Smooth muscle cell (in vitro differentiated cells): ENCODE data around the gene NT5M. TPM values are rescaled to one million over a fixed set of nuclear protein-coding genes. Genes with fewer than 3 reads are reported as not detected.

ENCODE experiments used
- DNase-seq: peaks from one replicate; lab custom pipeline; 2025; ENCODE audit not compliant: unreplicated experiment; lab: John Stamatoyannopoulos, UW
- H2AFZ ChIP-seq: fragments of 200-600 bp; sonication (generic); 2 replicates; pipeline ENCODE4 v1.6.0; 2016; ENCODE audit warnings: antibody characterized with exemption, low read depth, mild to moderate bottlenecking
- H3F3A ChIP-seq: fragments of 200-600 bp; sonication (generic); 2 replicates; pipeline ENCODE4 v1.6.0; 2017; ENCODE audit warnings: antibody characterized with exemption, low read depth
- H3K27ac ChIP-seq: fragments of 200-600 bp; sonication (generic); 2 replicates; pipeline ENCODE4 v1.5.1; 2016; ENCODE audit warnings: low read depth, mild to moderate bottlenecking
- H3K27me3 ChIP-seq: fragments of 200-600 bp; sonication (generic); 2 replicates; pipeline ENCODE4 v1.6.1; 2016; ENCODE audit warnings: low read depth, mild to moderate bottlenecking
- H3K36me3 ChIP-seq: fragments of 200-600 bp; sonication (generic); 2 replicates; pipeline ENCODE4 v1.5.1; 2016; ENCODE audit warnings: low read depth
- H3K4me1 ChIP-seq: fragments of 200-600 bp; sonication (generic); 2 replicates; pipeline ENCODE4 v1.5.1; 2016; ENCODE audit warnings: low read depth
- H3K4me2 ChIP-seq: fragments of 200-600 bp; sonication (generic); 2 replicates; pipeline ENCODE4 v1.6.0; 2016; ENCODE audit warnings: mild to moderate bottlenecking
- H3K4me3 ChIP-seq: fragments of 200-600 bp; sonication (generic); 2 replicates; pipeline ENCODE4 v1.5.1; 2016; ENCODE audit warnings: mild to moderate bottlenecking
- H3K79me2 ChIP-seq: fragments of 200-600 bp; sonication (generic); 2 replicates; pipeline ENCODE4 v1.6.0; 2016; ENCODE audit warnings: low read depth, mild to moderate bottlenecking
- H3K9ac ChIP-seq: fragments of 200-600 bp; sonication (generic); 2 replicates; pipeline ENCODE4 v1.6.0; 2016; ENCODE audit warnings: low read depth
- H3K9me3 ChIP-seq: fragments of 200-600 bp; sonication (generic); replicated peaks from 2 replicates; pipeline ENCODE4 v1.5.1; 2016; ENCODE audit warnings: low read depth
- H4K20me1 ChIP-seq: fragments of 200-600 bp; sonication (generic); 2 replicates; pipeline ENCODE4 v1.6.0; 2016; ENCODE audit warnings: low read depth
- CTCF ChIP-seq: fragments of 200-600 bp; sonication (generic); IDR thresholded peaks from 2 replicates; pipeline ENCODE4 v1.5.1; 2017; ENCODE audit warnings: borderline replicate concordance, mild to moderate bottlenecking, antibody characterized with exemption; ENCODE audit not compliant: insufficient read depth, poor library complexity, severe bottlenecking
- WGBS: methylation state at CpG from one replicate; pipeline ENCODE4 v1.1.7; 2016; ENCODE audit warnings: low lambda C conversion rate; 5-methylcytosine and 5-hydroxymethylcytosine counted together
- polyA plus RNA-seq: library from polyadenylated mRNA; unstranded; fragments of >200 nt; fragmentation: Nextera tagmentation; extraction: Ambion mirVana; gene quantifications from 2 replicates; pipeline ENCODE4 v1.2.1, GENCODE V29; 2016
- total RNA-seq: library from RNA; depleted of rRNA; stranded (reverse); fragments of >200 nt; gene quantifications from 2 replicates; pipeline ENCODE4 v1.2.3, GENCODE V29; 2014

The NT5M gene
- total and polyA plus RNA-seq, 2 experiments from 2014 or later, result 2.5 to 6.1 TPM

DNA sequence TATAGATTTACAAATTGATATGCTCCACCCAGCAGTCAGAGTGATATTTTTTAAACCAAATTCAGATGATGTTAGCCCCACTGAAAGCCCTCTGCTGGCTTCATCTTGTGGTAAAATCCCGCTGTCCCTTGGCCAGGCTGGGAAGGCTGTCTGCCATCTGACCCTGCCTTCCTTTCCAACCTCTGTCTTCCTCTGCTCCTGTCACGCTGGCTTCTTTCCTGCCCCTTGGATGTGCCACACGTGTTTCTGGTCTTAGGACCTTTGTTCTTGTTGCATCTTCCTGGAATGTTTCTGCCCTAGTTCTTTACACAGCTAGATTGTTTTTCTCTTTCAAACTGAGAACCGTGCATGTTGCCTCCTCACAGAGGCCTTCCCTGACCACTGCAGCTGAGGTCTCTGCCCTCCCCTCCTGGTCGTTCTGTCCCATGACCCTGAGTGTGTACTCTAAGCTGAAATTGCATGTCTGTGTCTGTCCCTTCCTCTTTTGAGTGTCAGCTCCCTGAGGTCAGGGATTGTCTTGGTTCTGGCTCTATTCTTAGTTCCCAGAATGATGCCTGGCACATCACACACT lies 11.4 kb downstream of the NT5M start:
- Histone ChIP-seq H3K36me3 (no peaks in the 10 kb centered on the region), H3K79me2 (no peaks in the 10 kb centered on the region), H4K20me1 (no peaks in the 10 kb centered on the region), H3F3A (no peaks in the 10 kb centered on the region), H3K4me2 (no peak overlapping the region), H3K9ac (no peak overlapping the region), H3K4me1 (no peaks in the 10 kb centered on the region), H3K9me3 (no peaks in the 10 kb centered on the region), H2AFZ (no peak overlapping the region), H3K27ac (no peak overlapping the region), H3K4me3 (no peak overlapping the region), H3K27me3 (no peaks in the 10 kb centered on the region)
- 86% methylated on average over 5 of the region's 5 CpGs for WGBS
- TF ChIP-seq CTCF, result no peak
- DNase-seq, result no peak

GRCh38 chr17:17315142-17315821 lies 12.1 kb downstream of the NT5M start:
- no peak for DNase-seq
- TF ChIP-seq CTCF, result no peak
- H4K20me1 ChIP-seq, result no peaks in the 10 kb centered on the region
- H3K27ac ChIP-seq, result no peak overlapping the region
- H3K36me3 ChIP-seq, result no peaks in the 10 kb centered on the region
- no peak overlapping the region for H3K9ac ChIP-seq
- no peak overlapping the region for H3K4me3 ChIP-seq
- no peak overlapping the region for H2AFZ ChIP-seq
- no peaks in the 10 kb centered on the region for H3K27me3 ChIP-seq
- H3K9me3 ChIP-seq, result no peaks in the 10 kb centered on the region
- H3K4me2 ChIP-seq, result no peak overlapping the region
- H3K79me2 ChIP-seq, result no peaks in the 10 kb centered on the region
- H3K4me1 ChIP-seq, result no peaks in the 10 kb centered on the region
- WGBS, result 94% methylated on average over 6 of the region's 6 CpGs
- no peaks in the 10 kb centered on the region for H3F3A ChIP-seq

DNA sequence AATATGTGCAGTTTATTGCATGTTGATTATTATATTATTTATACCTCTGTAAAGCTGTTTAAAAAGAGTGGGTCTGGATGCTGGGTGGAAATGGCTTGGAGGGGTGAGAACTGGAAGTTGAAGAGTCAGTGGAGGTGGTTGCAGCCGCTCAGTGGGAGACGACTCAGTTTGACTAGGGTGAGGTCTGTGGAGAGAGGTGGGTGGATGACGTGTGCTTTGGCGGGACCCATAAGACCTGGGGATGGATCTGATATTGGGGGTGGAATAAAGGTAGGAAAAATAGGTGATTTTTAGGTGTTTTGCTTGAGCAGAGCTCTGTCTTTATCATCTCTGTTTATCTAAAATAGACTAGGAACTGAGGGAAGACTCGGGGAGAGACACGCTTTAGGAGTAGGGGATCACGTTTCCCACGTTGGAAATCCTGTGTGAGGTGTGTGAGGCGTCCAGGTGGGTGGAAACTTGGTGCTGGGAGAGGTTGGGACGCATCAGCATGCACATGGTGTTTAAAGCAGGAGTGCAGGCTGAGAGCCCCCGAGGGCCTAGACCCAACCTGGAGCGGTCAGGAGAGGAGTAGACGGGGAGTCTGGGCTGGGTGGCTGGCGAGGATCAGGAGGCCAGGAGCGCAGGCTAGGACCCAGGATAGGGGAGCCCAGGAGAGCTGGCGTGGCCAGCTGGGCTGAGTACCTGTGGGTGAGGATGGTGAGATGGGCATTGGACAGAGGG lies 17.2 kb downstream of the NT5M start:
- Histone ChIP-seq H3F3A (no peaks in the 10 kb centered on the region), H4K20me1 (no peaks in the 10 kb centered on the region), H3K9me3 (no peaks in the 10 kb centered on the region), H3K4me3 (no peak overlapping the region), H3K4me1 (no peaks in the 10 kb centered on the region), H3K9ac (no peak overlapping the region), H3K27ac (no peak overlapping the region), H3K36me3 (no peaks in the 10 kb centered on the region), H3K79me2 (no peaks in the 10 kb centered on the region), H3K27me3 (no peaks in the 10 kb centered on the region), H3K4me2 (no peak overlapping the region), H2AFZ (no peak overlapping the region)
- no peak for TF ChIP-seq CTCF
- WGBS, result 94% methylated on average over 16 of the region's 16 CpGs
- no peak for DNase-seq

DNA sequence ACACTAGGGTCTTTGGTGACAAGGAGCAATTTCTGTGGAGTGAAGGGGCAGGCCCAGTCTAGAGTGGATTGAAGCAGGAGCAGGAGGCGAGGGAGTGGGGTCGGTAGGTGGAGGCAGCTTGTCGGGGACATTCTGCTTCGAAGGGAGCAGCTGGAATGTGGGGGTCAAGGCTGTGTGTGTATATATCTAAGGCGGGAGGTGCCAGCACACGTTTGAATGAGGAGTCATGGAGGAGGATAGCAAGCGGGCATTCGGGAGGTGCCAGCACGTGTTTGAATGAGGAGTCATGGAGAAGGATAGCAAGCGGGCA lies 17.7 kb downstream of the NT5M start:
- no peak for DNase-seq
- Histone ChIP-seq H3F3A (no peaks in the 10 kb centered on the region), H2AFZ (no peak overlapping the region), H3K9ac (no peak overlapping the region), H3K27ac (no peak overlapping the region), H3K4me2 (no peak overlapping the region), H3K36me3 (no peaks in the 10 kb centered on the region), H3K79me2 (no peaks in the 10 kb centered on the region), H3K4me3 (no peak overlapping the region), H3K4me1 (no peaks in the 10 kb centered on the region), H3K9me3 (no peaks in the 10 kb centered on the region), H4K20me1 (no peaks in the 10 kb centered on the region), H3K27me3 (no peaks in the 10 kb centered on the region)
- TF ChIP-seq CTCF, result no peak
- WGBS, result 95% methylated on average over 10 of the region's 10 CpGs
